Mesenchymal stem cell (in vitro differentiated cells and primary cell): ENCODE results near the gene ALDH1L1.

Source experiments
- DNase-seq: peaks from one replicate; pipeline ENCODE4 v3.0.0-alpha.2; 2013
- H2AFZ ChIP-seq: one replicate; pipeline ENCODE4 v1.6.1; 2013; ENCODE audit warnings: low read depth, mild to moderate bottlenecking, control low read depth, inconsistent platforms, low read length, moderate library complexity
- H2AK5ac ChIP-seq: 2 replicates; pipeline ENCODE4 v1.6.1; 2013; ENCODE audit warnings: low read length, moderate library complexity, mild to moderate bottlenecking, inconsistent platforms; ENCODE audit not compliant: severe bottlenecking
- H2BK120ac ChIP-seq: one replicate; pipeline ENCODE4 v1.6.1; 2013; ENCODE audit warnings: low read depth, mild to moderate bottlenecking, inconsistent platforms, low read length, moderate library complexity
- H2BK12ac ChIP-seq, 2 experiments: one replicate each; pipeline ENCODE4 v1.6.1; 2013; ENCODE audit warnings: inconsistent platforms in 2 of 2, low read length in 2 of 2, mild to moderate bottlenecking in 2 of 2, moderate library complexity in 2 of 2, control low read depth in 1 of 2
- H2BK15ac ChIP-seq: one replicate; pipeline ENCODE4 v1.6.1; 2013; ENCODE audit warnings: mild to moderate bottlenecking, low read depth, inconsistent platforms; ENCODE audit not compliant: poor library complexity, severe bottlenecking
- H2BK5ac ChIP-seq: 2 replicates; pipeline ENCODE4 v1.6.1; 2013; ENCODE audit warnings: low read depth, mild to moderate bottlenecking, low read length, control low read depth, inconsistent platforms; ENCODE audit not compliant: poor library complexity, severe bottlenecking
- H3K14ac ChIP-seq, 2 experiments: one replicate each; pipeline ENCODE4 v1.6.1; 2013; ENCODE audit warnings: inconsistent platforms in 2 of 2, low read length in 2 of 2, control low read depth in 1 of 2, mild to moderate bottlenecking in 1 of 2, moderate library complexity in 1 of 2
- H3K18ac ChIP-seq, 2 experiments: one replicate each; pipeline ENCODE4 v1.6.1; 2013; ENCODE audit warnings: inconsistent platforms in 2 of 2, low read length in 2 of 2, control low read depth in 1 of 2, low read depth in 1 of 2, mild to moderate bottlenecking in 1 of 2
- H3K23ac ChIP-seq, 2 experiments: one replicate each; pipeline ENCODE4 v1.6.1; 2013; ENCODE audit warnings: inconsistent platforms in 2 of 2, low read length in 2 of 2, mild to moderate bottlenecking in 2 of 2, moderate library complexity in 2 of 2, control low read depth in 1 of 2
- H3K27ac ChIP-seq: 2 replicates; pipeline ENCODE4 v1.5.1; 2013; ENCODE audit warnings: mild to moderate bottlenecking, moderate library complexity, low read length, control low read depth, inconsistent platforms; ENCODE audit not compliant: poor library complexity, severe bottlenecking
- H3K27me3 ChIP-seq, 2 experiments: 2 replicates each; pipeline versions ENCODE4 v1.6.1 to v1.7.0; 2013; ENCODE audit warnings: low read length in 2 of 2, mild to moderate bottlenecking in 2 of 2, moderate library complexity in 2 of 2, control low read depth in 1 of 2, inconsistent platforms in 1 of 2; ENCODE audit not compliant: control insufficient read depth in 1 of 2, insufficient read depth in 1 of 2
- H3K36me3 ChIP-seq, 2 experiments: 2 replicates each; pipeline versions ENCODE4 v1.6.1 to v1.7.0; 2013; ENCODE audit warnings: low read length in 2 of 2, control low read depth in 1 of 2, inconsistent platforms in 1 of 2, low read depth in 1 of 2, mild to moderate bottlenecking in 1 of 2; ENCODE audit not compliant: insufficient read depth in 2 of 2, control insufficient read depth in 1 of 2
- H3K4ac ChIP-seq, 2 experiments: one replicate each; pipeline ENCODE4 v1.6.1; 2013; ENCODE audit warnings: inconsistent platforms in 2 of 2, low read length in 2 of 2, mild to moderate bottlenecking in 2 of 2, moderate library complexity in 2 of 2, control low read depth in 1 of 2, low read depth in 1 of 2
- H3K4me1 ChIP-seq: 2 replicates; pipeline ENCODE4 v1.6.1; 2013; ENCODE audit warnings: low read depth, low read length, control low read depth; ENCODE audit not compliant: control insufficient read depth, insufficient read depth
- H3K4me2 ChIP-seq: 2 replicates; pipeline ENCODE4 v1.6.1; 2013; ENCODE audit warnings: low read length, mild to moderate bottlenecking, inconsistent platforms; ENCODE audit not compliant: poor library complexity, severe bottlenecking
- H3K4me3 ChIP-seq, 2 experiments: 2 replicates each; pipeline versions ENCODE4 v1.5.1 to v1.7.0; 2013; ENCODE audit warnings: low read length in 2 of 2, mild to moderate bottlenecking in 2 of 2, control low read depth in 1 of 2, low read depth in 1 of 2; ENCODE audit not compliant: insufficient read depth in 1 of 2
- H3K79me1 ChIP-seq: replicated peaks from 2 replicates; pipeline ENCODE4 v1.6.1; 2013; ENCODE audit warnings: mild to moderate bottlenecking, control low read depth, low read length, inconsistent platforms; ENCODE audit not compliant: poor library complexity, severe bottlenecking
- H3K9ac ChIP-seq: 2 replicates; pipeline ENCODE4 v1.7.0; 2013; ENCODE audit warnings: mild to moderate bottlenecking, low read length, moderate library complexity
- H3K9me3 ChIP-seq: 2 replicates; pipeline ENCODE4 v1.7.0; 2013; ENCODE audit warnings: mild to moderate bottlenecking, low read length; ENCODE audit not compliant: control insufficient read depth
- H4K8ac ChIP-seq: one replicate; pipeline ENCODE4 v1.6.1; 2013; ENCODE audit warnings: inconsistent platforms, mild to moderate bottlenecking, low read length, moderate library complexity
- H4K91ac ChIP-seq: one replicate; pipeline ENCODE4 v1.6.1; 2013; ENCODE audit warnings: mild to moderate bottlenecking, low read length, inconsistent platforms
- WGBS: methylation state at CpG from one replicate; pipeline ENCODE4 v1.1.7; 2013; ENCODE audit warnings: mixed read lengths; 5-methylcytosine and 5-hydroxymethylcytosine counted together

The ALDH1L1 gene

GRCh38 chr3:126104742-126105605, 75.4 kb downstream of the ALDH1L1 start:
- Histone ChIP-seq H3K27ac (no peak overlapping the region), H3K18ac (no peak overlapping the region), H3K27me3 (peaks cover 0 to 3% of the 10 kb centered on the region in 2 experiments), H2BK120ac (no peak overlapping the region), H2BK12ac (no peak overlapping the region), H3K4me3 (no peak overlapping the region), H2AK5ac (no peak overlapping the region), H3K9ac (no peak overlapping the region), H3K23ac (no peak overlapping the region), H2BK5ac (no peak overlapping the region), H3K14ac (no peak overlapping the region), H3K36me3 (no peaks in the 10 kb centered on the region), H3K4ac (no peak overlapping the region), H3K9me3 (no peaks in the 10 kb centered on the region), H3K79me1 (no peaks in the 10 kb centered on the region), H4K91ac (no peak overlapping the region), H3K4me2 (no peak overlapping the region), H2BK15ac (no peak overlapping the region), H3K4me1 (no peaks in the 10 kb centered on the region), H4K8ac (no peak overlapping the region), H2AFZ (no peak overlapping the region)
- 89% methylated on average over 15 of the region's 15 CpGs for WGBS
- no peak for DNase-seq

GRCh38 chr3:126104028-126104635, 76.3 kb downstream of the ALDH1L1 start:
- Histone ChIP-seq H2BK15ac (peak overlapping the region; percentile 12), H3K4me1 (no peaks in the 10 kb centered on the region), H3K23ac (no peak overlapping the region), H3K9me3 (no peaks in the 10 kb centered on the region), H3K14ac (no peak overlapping the region), H4K91ac (no peak overlapping the region), H3K9ac (no peak overlapping the region), H2BK120ac (no peak overlapping the region), H4K8ac (no peak overlapping the region), H3K27me3 (peaks cover 0 to 4% of the 10 kb centered on the region in 2 experiments), H3K79me1 (no peaks in the 10 kb centered on the region), H3K4me3 (no peak overlapping the region), H3K4ac (no peak overlapping the region), H2BK12ac (no peak overlapping the region), H3K27ac (no peak overlapping the region), H3K36me3 (no peaks in the 10 kb centered on the region), H3K18ac (no peak overlapping the region), H3K4me2 (no peak overlapping the region), H2AK5ac (no peak overlapping the region), H2BK5ac (no peak overlapping the region), H2AFZ (no peak overlapping the region)
- WGBS, result 69% methylated on average over 7 of the region's 7 CpGs
- DNase-seq, result no peak

- Histone ChIP-seq H2BK120ac (no peak overlapping the region), H4K8ac (no peak overlapping the region)
Observed at GRCh38 chr3:126103121-126104027, 77.0 kb downstream of the ALDH1L1 start.

More at GRCh38 chr3:126103121-126104027, 77.0 kb downstream of the ALDH1L1 start:
- Histone ChIP-seq H3K79me1 (no peaks in the 10 kb centered on the region), H3K36me3 (no peaks in the 10 kb centered on the region), H3K9ac (peak overlapping the region; percentile 19), H3K4me1 (no peaks in the 10 kb centered on the region), H3K18ac (no peak overlapping the region), H2BK5ac (no peak overlapping the region), H3K27me3 (peaks cover 0 to 4% of the 10 kb centered on the region in 2 experiments), H3K4me3 (no peak overlapping the region), H3K4me2 (no peak overlapping the region), H3K27ac (no peak overlapping the region), H2AFZ (no peak overlapping the region), H3K4ac (no peak overlapping the region), H4K91ac (no peak overlapping the region), H2AK5ac (no peak overlapping the region), H3K9me3 (no peaks in the 10 kb centered on the region), H2BK12ac (no peak overlapping the region), H2BK15ac (peak overlapping the region; percentile 12), H3K23ac (no peak overlapping the region), H3K14ac (no peak overlapping the region)
- WGBS, result 69% methylated on average over 22 of the region's 22 CpGs
- DNase-seq, result no peak
